Peyer's patch (tissue), 4 donors: ENCODE results near the gene PDE3A.

ENCODE experiments used
- CTCF ChIP-seq, 6 experiments: fragments of 450-650 bp in 4 of 6; fragments of 200-600 bp in 2 of 6; sonication (generic) in 1 of 6; IDR thresholded peaks; one replicate each; pipeline ENCODE4 v1.5.1; 2017 to 2019; ENCODE audit warnings: antibody characterized with exemption in 6 of 6, mild to moderate bottlenecking in 3 of 6, moderate library complexity in 1 of 6
- POLR2A ChIP-seq, 2 donors: fragments of 450-650 bp; IDR thresholded peaks; one replicate each; pipeline ENCODE4 v1.5.1; 2017; ENCODE audit warnings: antibody characterized with exemption in 2 of 2, mild to moderate bottlenecking in 2 of 2, moderate library complexity in 2 of 2

GRCh38 chr12:20377750-20378149 lies 9.4 kb downstream of the PDE3A start:
- TF ChIP-seq POLR2A (IDR thresholded peaks at IDR 0.05) = no peak
- no peak for TF ChIP-seq CTCF (IDR thresholded peaks at IDR 0.05)
